CD4-positive, alpha-beta memory T cell (primary cell): ENCODE results near the gene USP48. TPM values are rescaled to one million over a fixed set of nuclear protein-coding genes. Genes with fewer than 3 reads are reported as not detected.

Source experiments
- CTCF ChIA-PET: fragments of 350-600 bp; sonication (Branson Sonifier 250); formaldehyde crosslinking; loops from one replicate; lab custom pipeline; 2021; ENCODE audit warnings: inconsistent platforms; ENCODE audit not compliant: partially characterized antibody; lab: Charles Lee
- POLR2A ChIA-PET: fragments of 350-600 bp; sonication (Branson Sonifier 250); formaldehyde crosslinking; loops from one replicate; lab custom pipeline; 2021; ENCODE audit not compliant: partially characterized antibody; lab: Charles Lee
- DNase-seq, 5 donors: peaks; one replicate each; pipeline versions ENCODE4 v3.0.0 to v3.0.0-alpha.2; 2020 to 2022; ENCODE audit warnings: mixed read lengths in 1 of 5
- H3K27ac ChIP-seq: one replicate; pipeline ENCODE4 v1.7.0; 2013; ENCODE audit warnings: low read depth, low read length
- H3K27me3 ChIP-seq: 2 replicates; pipeline ENCODE4 v1.7.0; 2013; ENCODE audit warnings: mild to moderate bottlenecking, low read length, moderate library complexity; ENCODE audit not compliant: insufficient read depth
- H3K36me3 ChIP-seq: 2 replicates; pipeline ENCODE4 v1.7.0; 2013; ENCODE audit warnings: mild to moderate bottlenecking, low read length, moderate library complexity; ENCODE audit not compliant: insufficient read depth
- H3K4me1 ChIP-seq: 2 replicates; pipeline ENCODE4 v1.7.0; 2013; ENCODE audit warnings: mild to moderate bottlenecking, low read length, moderate library complexity; ENCODE audit not compliant: insufficient read depth
- H3K4me3 ChIP-seq, 2 donors: one replicate each; pipeline ENCODE4 v1.7.0; 2013; ENCODE audit warnings: low read length in 2 of 2, mild to moderate bottlenecking in 1 of 2
- H3K9me3 ChIP-seq, 2 donors: one replicate each; pipeline ENCODE4 v1.7.0; 2013; ENCODE audit warnings: low read length in 2 of 2, control low read depth in 1 of 2; ENCODE audit not compliant: control insufficient read depth in 1 of 2
- H3K27ac Mint-ChIP-seq, 7 donors: one replicate each; pipeline ENCODE4 v1.8.0; 2020 to 2021; ENCODE audit warnings: mixed read lengths in 7 of 7, mild to moderate bottlenecking in 6 of 7, inconsistent platforms in 3 of 7, moderate library complexity in 3 of 7
- H3K27me3 Mint-ChIP-seq, 2 donors: one replicate each; pipeline ENCODE4 v1.8.0; 2020 to 2021; ENCODE audit warnings: mixed read lengths in 2 of 2
- H3K36me3 Mint-ChIP-seq, 2 donors: one replicate each; pipeline ENCODE4 v1.8.0; 2020 to 2021; ENCODE audit warnings: mixed read lengths in 2 of 2, inconsistent platforms in 1 of 2, mild to moderate bottlenecking in 1 of 2
- H3K4me1 Mint-ChIP-seq, 4 donors: one replicate each; pipeline ENCODE4 v1.8.0; 2020 to 2021; ENCODE audit warnings: mixed read lengths in 4 of 4, mild to moderate bottlenecking in 1 of 4
- H3K4me3 Mint-ChIP-seq, 8 donors: one replicate each; pipeline ENCODE4 v1.8.0; 2020 to 2021; ENCODE audit warnings: mixed read lengths in 8 of 8, mild to moderate bottlenecking in 7 of 8, moderate library complexity in 6 of 8, inconsistent platforms in 3 of 8
- H3K9me3 Mint-ChIP-seq, 8 donors: one replicate each; pipeline ENCODE4 v1.8.0; 2020 to 2021; ENCODE audit warnings: mixed read lengths in 8 of 8, mild to moderate bottlenecking in 5 of 8, inconsistent platforms in 3 of 8, moderate library complexity in 1 of 8
- intact Hi-C: fragments of 100-400 bp; cut with micrococcal nuclease; formaldehyde crosslinking; loops from one replicate; pipeline ENCODE4 v1.15.1; 2023
- polyA plus RNA-seq, 2 donors: library from polyadenylated mRNA; unstranded; fragments of 300-500 nt; fragmentation: Illumina TruSeq; gene quantifications; one replicate each; pipeline ENCODE4 v1.2.3, GENCODE V29; 2021
- total RNA-seq, 2 experiments: library from RNA; stranded (reverse); gene quantifications; one replicate each; pipeline ENCODE4 v1.2.3, GENCODE V29; 2021

The USP48 gene
- total and polyA plus RNA-seq, 4 experiments from 2014 or later, result 36.1 to 117 (median 76.3) TPM

GRCh38 chr1:21687081-21687529 lies 95.8 kb downstream of the USP48 start:
- H3K27ac Mint-ChIP-seq, result peak overlapping the region in 2 of 7 donors; percentile 5 to 85

DNA sequence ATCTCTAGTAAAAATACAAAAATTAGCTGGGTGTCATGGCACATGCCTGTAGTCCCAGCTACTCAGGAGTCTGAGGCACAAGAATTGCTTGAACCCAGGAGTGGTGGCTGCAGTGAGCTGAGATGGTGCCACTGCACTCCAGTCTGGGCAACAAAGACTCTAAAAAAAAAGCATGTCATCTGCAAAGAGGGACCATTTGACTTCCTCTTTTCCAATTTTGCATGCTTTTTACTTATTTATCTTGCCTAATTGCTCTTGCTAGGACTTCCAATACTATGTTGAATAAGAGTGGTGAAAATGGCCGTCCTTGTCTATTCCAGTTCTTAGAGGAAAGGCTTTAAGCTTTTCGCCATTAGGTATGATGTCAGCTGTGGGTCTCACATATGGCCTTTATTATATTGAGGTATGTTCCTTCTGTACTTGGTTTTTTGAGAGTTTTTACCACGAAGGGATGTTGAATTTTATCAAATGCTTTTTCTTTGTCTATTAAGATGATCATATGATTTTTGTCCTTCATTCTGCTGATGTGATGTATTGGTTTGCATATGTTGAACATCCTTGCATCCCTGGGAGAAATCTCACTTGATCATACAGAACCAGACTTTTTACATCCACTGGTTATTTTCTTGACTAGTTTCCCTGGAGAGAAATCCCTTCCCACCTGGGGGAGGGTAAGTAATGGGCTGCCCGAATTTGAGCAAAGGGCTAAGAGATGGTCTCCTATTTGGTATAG lies 96.8 kb downstream of the USP48 start:
- no peaks in the 10 kb centered on the region for H3K4me1 Mint-ChIP-seq
- DNase-seq, result no peak
- Histone ChIP-seq H3K4me3 (no peak overlapping the region), H3K36me3 (peaks cover 40% of the 10 kb centered on the region), H3K27ac (no peak overlapping the region), H3K27me3 (no peaks in the 10 kb centered on the region), H3K9me3 (no peaks in the 10 kb centered on the region), H3K4me1 (no peaks in the 10 kb centered on the region)
- ChIA-PET CTCF (interaction anchor here (1.4 kb wide), 1 partner anchor 96 kb away, joined by 3 read pairs; no protein-coding TSS in a partner anchor), POLR2A (no interaction called here)
- intact Hi-C loops, result no loop called here
- H3K9me3 Mint-ChIP-seq, result no peaks in the 10 kb centered on the region
- no peak overlapping the region for H3K4me3 Mint-ChIP-seq
- peaks cover 54 to 69% of the 10 kb centered on the region in 2 donors for H3K36me3 Mint-ChIP-seq
- H3K27me3 Mint-ChIP-seq, result no peaks in the 10 kb centered on the region
- no peak overlapping the region for H3K27ac Mint-ChIP-seq

More at GRCh38 chr1:21687081-21687529, 95.8 kb downstream of the USP48 start:
- ChIA-PET POLR2A (no interaction called here), CTCF (interaction anchor here (1.1 to 1.4 kb wide), 2 partner anchors 15 to 95 kb away, joined by 3 read pairs; no protein-coding TSS in a partner anchor)
- Histone ChIP-seq H3K27me3 (no peaks in the 10 kb centered on the region), H3K9me3 (no peaks in the 10 kb centered on the region), H3K4me3 (no peak overlapping the region), H3K36me3 (peaks cover 48% of the 10 kb centered on the region), H3K27ac (no peak overlapping the region), H3K4me1 (no peaks in the 10 kb centered on the region)
- peaks cover 0 to 1% (median 0%) of the 10 kb centered on the region in 8 donors for H3K9me3 Mint-ChIP-seq
- intact Hi-C loops, result no loop called here
- no peak for DNase-seq
- peaks cover 56 to 69% of the 10 kb centered on the region in 2 donors for H3K36me3 Mint-ChIP-seq
- H3K4me3 Mint-ChIP-seq, result no peak overlapping the region
- no peaks in the 10 kb centered on the region for H3K27me3 Mint-ChIP-seq
- H3K4me1 Mint-ChIP-seq, result no peaks in the 10 kb centered on the region

GRCh38 chr1:21681426-21681825 lies 101.5 kb downstream of the USP48 start:
- Mint-ChIP-seq H3K36me3 (peaks cover 41 to 58% of the 10 kb centered on the region in 2 donors), H3K27me3 (no peaks in the 10 kb centered on the region), H3K4me3 (no peak overlapping the region), H3K4me1 (no peaks in the 10 kb centered on the region), H3K9me3 (no peaks in the 10 kb centered on the region), H3K27ac (no peak overlapping the region)
- H3K27ac ChIP-seq, result no peak overlapping the region
- no peak overlapping the region for H3K4me3 ChIP-seq
- no peaks in the 10 kb centered on the region for H3K27me3 ChIP-seq
- H3K4me1 ChIP-seq, result no peaks in the 10 kb centered on the region
- peaks cover 18% of the 10 kb centered on the region for H3K36me3 ChIP-seq
- DNase-seq, result no peak
- intact Hi-C loops, result no loop called here
- no peaks in the 10 kb centered on the region for H3K9me3 ChIP-seq
- ChIA-PET POLR2A (no interaction called here), CTCF (interaction anchor here (1.0 kb wide), 1 partner anchor 26 kb away, joined by 4 read pairs; no protein-coding TSS in a partner anchor)

DNA sequence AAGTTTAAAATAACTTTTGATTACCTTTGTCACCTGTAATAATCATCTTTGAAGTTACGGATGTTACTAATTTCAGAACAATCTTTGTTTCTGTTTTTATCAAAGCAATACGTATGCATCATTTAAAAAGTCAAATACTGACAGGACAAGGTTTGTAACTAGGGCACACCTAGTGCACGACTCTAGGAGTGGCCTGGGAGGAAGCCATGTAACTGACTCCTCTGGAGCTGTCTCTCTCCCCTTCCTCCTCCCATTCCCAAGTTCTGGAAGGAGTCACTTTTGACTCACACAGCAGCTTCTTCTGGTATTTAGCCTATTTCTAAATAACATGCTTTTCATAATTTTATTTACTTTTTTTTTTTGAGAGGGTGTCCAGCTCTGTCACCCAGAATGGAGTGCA lies 102.0 kb downstream of the USP48 start:
- H3K27ac ChIP-seq, result no peak overlapping the region
- ChIA-PET CTCF (interaction anchor here (1.0 kb wide), 1 partner anchor 25 kb away, joined by 4 read pairs; no protein-coding TSS in a partner anchor), POLR2A (no interaction called here)
- Mint-ChIP-seq H3K9me3 (no peaks in the 10 kb centered on the region), H3K4me3 (no peak overlapping the region), H3K27ac (no peak overlapping the region), H3K27me3 (no peaks in the 10 kb centered on the region), H3K4me1 (no peaks in the 10 kb centered on the region), H3K36me3 (peaks cover 37 to 53% of the 10 kb centered on the region in 2 donors)
- H3K36me3 ChIP-seq, result peaks cover 12% of the 10 kb centered on the region
- intact Hi-C loops, result no loop called here
- DNase-seq, result no peak
- H3K27me3 ChIP-seq, result no peaks in the 10 kb centered on the region
- no peaks in the 10 kb centered on the region for H3K4me1 ChIP-seq
- H3K4me3 ChIP-seq, result no peak overlapping the region
- no peaks in the 10 kb centered on the region for H3K9me3 ChIP-seq

GRCh38 chr1:21680381-21680780 lies 102.6 kb downstream of the USP48 start:
- Mint-ChIP-seq H3K36me3 (peaks cover 34 to 50% of the 10 kb centered on the region in 2 donors), H3K27ac (peak overlapping the region in 1 of 7 donors; percentile 4), H3K4me1 (no peaks in the 10 kb centered on the region), H3K4me3 (no peak overlapping the region), H3K27me3 (no peaks in the 10 kb centered on the region), H3K9me3 (no peaks in the 10 kb centered on the region)
- Histone ChIP-seq H3K36me3 (peaks cover 12% of the 10 kb centered on the region), H3K9me3 (no peaks in the 10 kb centered on the region), H3K27ac (no peak overlapping the region), H3K4me3 (no peak overlapping the region), H3K27me3 (no peaks in the 10 kb centered on the region), H3K4me1 (no peaks in the 10 kb centered on the region)
- POLR2A ChIA-PET, result no interaction called here
- intact Hi-C loops, result no loop called here
- no peak for DNase-seq
- CTCF ChIA-PET, result no interaction called here

DNA sequence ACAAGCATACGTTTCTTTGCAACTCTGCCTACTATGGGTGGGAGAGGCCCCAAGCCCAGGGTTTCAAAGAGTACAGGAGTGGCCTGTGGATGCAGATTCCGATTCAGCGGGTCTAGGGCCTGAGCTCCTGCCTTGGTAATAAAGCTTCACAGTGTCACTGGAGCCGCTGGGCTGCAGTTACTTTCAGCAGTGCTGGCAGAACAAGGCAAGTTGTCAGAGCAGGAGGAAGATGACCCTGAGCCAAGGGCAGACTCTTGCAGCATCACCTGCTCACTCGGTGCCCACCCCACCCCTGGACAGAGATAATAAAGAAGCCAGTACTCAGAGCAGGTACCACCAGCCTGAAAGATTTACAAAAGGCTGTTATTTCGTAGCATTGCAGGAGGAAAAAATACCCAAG lies 105.8 kb downstream of the USP48 start:
- ChIA-PET CTCF (no interaction called here), POLR2A (no interaction called here)
- Histone ChIP-seq H3K27me3 (no peaks in the 10 kb centered on the region), H3K4me1 (no peaks in the 10 kb centered on the region), H3K4me3 (no peak overlapping the region), H3K27ac (no peak overlapping the region), H3K9me3 (no peaks in the 10 kb centered on the region), H3K36me3 (peaks cover 9% of the 10 kb centered on the region)
- DNase-seq, result no peak
- Mint-ChIP-seq H3K27ac (peak overlapping the region in 2 of 7 donors; percentile 43 to 64), H3K36me3 (peaks cover 18 to 32% of the 10 kb centered on the region in 2 donors), H3K9me3 (no peaks in the 10 kb centered on the region), H3K27me3 (no peaks in the 10 kb centered on the region), H3K4me1 (no peaks in the 10 kb centered on the region), H3K4me3 (no peak overlapping the region)
- intact Hi-C loops, result no loop called here

DNA sequence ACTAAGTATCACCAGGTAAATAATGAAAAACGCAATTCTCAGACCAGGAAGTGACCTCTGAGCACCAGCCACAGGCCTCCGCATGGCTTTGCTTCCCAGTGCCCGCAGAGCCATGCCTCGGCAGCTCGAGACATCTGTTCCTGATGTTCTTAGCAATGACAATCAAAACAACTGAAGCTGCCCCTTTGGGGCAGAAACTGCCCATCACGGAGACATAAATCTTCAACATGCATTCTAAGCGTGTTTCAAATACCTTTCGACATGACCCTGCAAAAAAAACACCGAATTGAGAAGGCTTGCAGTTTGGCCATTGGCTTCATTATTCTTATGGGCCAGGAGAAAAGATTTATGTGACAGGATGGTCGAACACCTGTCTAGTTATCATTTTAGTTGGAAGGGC lies 108.0 kb downstream of the USP48 start:
- H3K27me3 ChIP-seq, result no peaks in the 10 kb centered on the region
- CTCF ChIA-PET, result no interaction called here
- H3K4me1 Mint-ChIP-seq, result peaks cover 0 to 7% (median 3%) of the 10 kb centered on the region in 4 donors

More for the DNA sequence above, 108.0 kb downstream of the USP48 start:
- intact Hi-C loops, result no loop called here
- Mint-ChIP-seq H3K36me3 (peaks cover 12 to 18% of the 10 kb centered on the region in 2 donors), H3K9me3 (no peaks in the 10 kb centered on the region), H3K27me3 (peaks cover 1 to 2% of the 10 kb centered on the region in 2 donors), H3K27ac (no peak overlapping the region), H3K4me3 (no peak overlapping the region)
- Histone ChIP-seq H3K9me3 (no peaks in the 10 kb centered on the region), H3K4me3 (no peak overlapping the region), H3K36me3 (peaks cover 9% of the 10 kb centered on the region), H3K4me1 (peaks cover 2% of the 10 kb centered on the region), H3K27ac (no peak overlapping the region)
- POLR2A ChIA-PET, result interaction anchor here (0.7 kb wide), 1 partner anchor 870 kb away, joined by 3 read pairs; no protein-coding TSS in a partner anchor
- no peak for DNase-seq
